Right atrium auricular region (tissue), 2 donors: ENCODE results near the gene SGCD. TPM values are rescaled to one million over a fixed set of nuclear protein-coding genes. Genes with fewer than 3 reads are reported as not detected.

ENCODE experiments used
- DNase-seq: peaks from one replicate; pipeline ENCODE4 v3.0.0-alpha.2; 2019; ENCODE audit warnings: low spot score
- H3K27ac ChIP-seq, 2 donors: fragments of 200-600 bp; sonication (generic); 1 replicate in 1 of 2; 2 replicates in 1 of 2; pipeline ENCODE4 v1.5.1; 2016 to 2019
- H3K27me3 ChIP-seq, 2 donors: fragments of 200-600 bp; sonication (generic); one replicate each; pipeline versions ENCODE4 v1.5.1 to v1.6.0; 2017 to 2019
- H3K36me3 ChIP-seq: fragments of 200-600 bp; sonication (generic); one replicate; pipeline ENCODE4 v1.5.1; 2016
- H3K4me1 ChIP-seq, 2 donors: fragments of 200-600 bp; sonication (generic); one replicate each; pipeline versions ENCODE4 v1.5.1 to v1.6.0; 2017 to 2019
- H3K4me3 ChIP-seq, 2 donors: fragments of 200-600 bp; sonication (generic); 1 replicate in 1 of 2; 2 replicates in 1 of 2; pipeline ENCODE4 v1.5.1; 2017 to 2019; ENCODE audit warnings: mild to moderate bottlenecking in 1 of 2, moderate library complexity in 1 of 2
- H3K9me3 ChIP-seq, 2 donors: fragments of 200-600 bp; sonication (generic); one replicate each; pipeline ENCODE4 v1.5.1; 2019
- CTCF ChIP-seq, 2 donors: fragments of 200-600 bp; sonication (generic); IDR thresholded peaks; one replicate each; pipeline ENCODE4 v1.5.1; 2019; ENCODE audit warnings: antibody characterized with exemption in 2 of 2
- total RNA-seq, 2 donors: library from RNA; depleted of rRNA; stranded (reverse); fragments of >200 nt; gene quantifications; one replicate each; pipeline ENCODE4 v1.1.0, GENCODE V29; 2016

SGCD gene
- total RNA-seq, 2 donors from 2014 or later = 56.2 to 85.1 TPM

GRCh38 chr5:156409834-156410233 lies 82.9 kb downstream of the SGCD start:
- DNase-seq = no peak
- Histone ChIP-seq H3K36me3 (no peaks in the 10 kb centered on the region), H3K4me3 (no peak overlapping the region), H3K4me1 (peaks cover 0 to 13% of the 10 kb centered on the region in 2 donors), H3K27me3 (no peaks in the 10 kb centered on the region), H3K9me3 (no peaks in the 10 kb centered on the region), H3K27ac (peak overlapping the region in 1 of 2 donors; percentile 45)
- no peak for TF ChIP-seq CTCF (IDR thresholded peaks at IDR 0.05)

GRCh38 chr5:156411185-156411613 lies 84.2 kb downstream of the SGCD start:
- no peaks in the 10 kb centered on the region for H3K36me3 ChIP-seq

GRCh38 chr5:156411957-156412356 lies 85.0 kb downstream of the SGCD start:
- Histone ChIP-seq H3K27me3 (no peaks in the 10 kb centered on the region), H3K27ac (no peak overlapping the region), H3K4me3 (no peak overlapping the region), H3K4me1 (peaks cover 0 to 16% of the 10 kb centered on the region in 2 donors), H3K36me3 (no peaks in the 10 kb centered on the region), H3K9me3 (no peaks in the 10 kb centered on the region)
- no peak for DNase-seq
- no peak for TF ChIP-seq CTCF (IDR thresholded peaks at IDR 0.05)

More at GRCh38 chr5:156411185-156411613, 84.2 kb downstream of the SGCD start:
- no peaks in the 10 kb centered on the region for H3K9me3 ChIP-seq
- no peaks in the 10 kb centered on the region for H3K27me3 ChIP-seq
- peak overlapping the region; percentile 49 to 68 for H3K27ac ChIP-seq
- DNase-seq = no peak
- no peak for TF ChIP-seq CTCF (IDR thresholded peaks at IDR 0.05)
- H3K4me3 ChIP-seq = no peak overlapping the region
- H3K4me1 ChIP-seq = peaks cover 0 to 13% of the 10 kb centered on the region in 2 donors

GRCh38 chr5:156414391-156414790 lies 87.4 kb downstream of the SGCD start:
- no peak for DNase-seq
- Histone ChIP-seq H3K4me1 (peaks cover 0 to 16% of the 10 kb centered on the region in 2 donors), H3K36me3 (no peaks in the 10 kb centered on the region), H3K27me3 (no peaks in the 10 kb centered on the region), H3K4me3 (no peak overlapping the region), H3K27ac (no peak overlapping the region), H3K9me3 (no peaks in the 10 kb centered on the region)
- TF ChIP-seq CTCF (IDR thresholded peaks at IDR 0.05) = no peak

GRCh38 chr5:156419661-156420060 lies 92.7 kb downstream of the SGCD start:
- Histone ChIP-seq H3K27me3 (no peaks in the 10 kb centered on the region), H3K4me3 (no peak overlapping the region), H3K27ac (no peak overlapping the region), H3K4me1 (peaks cover 0 to 3% of the 10 kb centered on the region in 2 donors), H3K9me3 (no peaks in the 10 kb centered on the region), H3K36me3 (no peaks in the 10 kb centered on the region)
- no peak for DNase-seq
- no peak for TF ChIP-seq CTCF (IDR thresholded peaks at IDR 0.05)

GRCh38 chr5:156420665-156421064 lies 93.7 kb downstream of the SGCD start:
- no peaks in the 10 kb centered on the region for H3K9me3 ChIP-seq
- H3K4me1 ChIP-seq = peaks cover 0 to 3% of the 10 kb centered on the region in 2 donors
- H3K4me3 ChIP-seq = no peak overlapping the region
- H3K36me3 ChIP-seq = no peaks in the 10 kb centered on the region
- no peaks in the 10 kb centered on the region for H3K27me3 ChIP-seq
- H3K27ac ChIP-seq = no peak overlapping the region
- no peak for TF ChIP-seq CTCF (IDR thresholded peaks at IDR 0.05)
- DNase-seq = no peak
